NCI-H128 (cell line): ENCODE data around the gene EFL1.
"Not testable (repeated sequence)": the region's sequence is repeated elsewhere in the genome, so short reads cannot be mapped to it uniquely, and the experiment has no call there.

Experiments used
- DNase-seq: peaks from one replicate; lab custom pipeline; 2025; ENCODE audit not compliant: unreplicated experiment; lab: John Stamatoyannopoulos, UW

Gene EFL1

GRCh38 chr15:82282386-82282785 is 19.9 kb upstream of the EFL1 start:
- not testable (repeated sequence) for DNase-seq

- DNase-seq, result not testable (repeated sequence)
Observed at GRCh38 chr15:82281276-82281675, 18.7 kb upstream of the EFL1 start.

GRCh38 chr15:82275410-82275809 is 12.9 kb upstream of the EFL1 start:
- no peak for DNase-seq

DNA sequence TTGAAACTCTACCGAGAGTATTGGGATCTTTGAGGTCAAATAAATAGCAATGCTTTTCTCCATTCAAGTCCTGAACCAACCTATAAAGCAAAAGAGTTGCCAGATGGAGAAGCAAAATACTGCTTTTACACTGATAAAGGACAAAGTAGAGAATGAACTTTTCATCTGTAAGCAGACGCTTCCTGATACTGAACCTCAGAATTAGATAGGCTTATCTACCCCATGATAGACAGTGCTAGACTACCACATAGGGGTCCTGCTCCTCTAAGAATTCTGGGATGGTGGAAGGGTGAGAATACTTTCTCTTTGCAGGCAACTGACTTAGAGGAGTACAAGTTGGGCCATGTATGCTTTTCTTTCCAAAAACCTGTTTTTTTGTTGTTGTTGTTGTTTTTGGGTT is 9.6 kb upstream of the EFL1 start:
- DNase-seq, result no peak

DNA sequence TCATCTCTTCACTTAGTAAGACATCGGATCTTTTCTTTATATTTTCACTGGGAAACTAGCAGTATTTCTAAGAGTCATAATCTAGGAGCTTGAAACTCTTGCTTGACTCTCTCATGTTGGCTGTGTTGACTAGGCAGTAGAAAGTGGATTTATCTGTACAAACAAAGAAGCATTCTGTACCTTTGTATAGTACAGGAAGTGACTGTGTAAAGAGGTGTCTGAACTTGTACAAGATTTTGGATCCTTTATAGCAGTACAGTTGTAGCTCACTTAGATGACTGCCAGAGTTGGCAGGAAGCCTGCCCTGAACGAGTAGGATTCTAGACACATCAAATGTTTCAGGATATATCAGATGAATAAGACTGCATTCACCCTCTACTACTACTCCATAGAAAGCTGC is 5.9 kb upstream of the EFL1 start:
- DNase-seq, result not testable (repeated sequence)

- not testable (repeated sequence) for DNase-seq
Observed at GRCh38 chr15:82267137-82267536, 4.6 kb upstream of the EFL1 start.

GRCh38 chr15:82263350-82263749 is 816 bp upstream of the EFL1 start:
- DNase-seq, result no peak

- not testable (repeated sequence) for DNase-seq
Observed at GRCh38 chr15:82261566-82262421, 740 bp downstream of the EFL1 start.

DNA sequence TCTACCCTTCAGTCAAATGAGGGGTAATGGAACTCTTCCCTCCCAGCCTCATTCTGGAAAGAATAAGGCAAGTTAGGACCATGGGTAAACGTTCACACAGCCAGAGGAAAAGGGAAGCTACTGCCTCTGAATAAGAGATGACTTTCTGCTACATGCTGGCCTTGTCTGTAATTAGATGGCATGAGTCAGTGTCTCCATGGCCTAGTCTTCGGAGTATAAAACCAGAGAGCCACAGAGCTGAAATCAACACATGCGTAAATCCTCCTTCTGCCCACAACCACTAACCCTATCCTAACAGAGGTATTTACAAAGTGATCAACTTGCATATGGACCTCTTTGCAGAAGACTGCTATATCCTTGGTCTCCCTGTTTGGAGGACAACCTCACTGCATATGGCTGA is 14.3 kb downstream of the EFL1 start:
- not testable (repeated sequence) for DNase-seq

DNA sequence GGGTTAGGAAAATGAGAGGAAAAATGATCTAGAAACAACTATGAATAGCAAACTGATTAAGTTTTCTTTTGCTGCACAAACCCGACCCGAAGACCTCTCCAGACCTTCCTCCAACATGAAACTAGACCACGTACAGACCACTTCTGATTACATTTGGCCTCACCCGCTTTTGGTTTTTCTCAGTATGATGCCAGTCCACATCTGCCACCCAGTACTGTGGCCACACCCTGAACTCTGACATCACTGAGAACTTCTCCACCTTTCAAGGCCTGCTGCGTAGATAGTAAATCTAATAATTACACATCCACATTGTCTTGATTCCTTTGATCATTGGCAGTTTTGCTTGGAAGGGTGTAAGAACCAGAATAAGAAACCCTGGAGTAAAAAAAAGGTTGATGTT is 16.6 kb downstream of the EFL1 start:
- DNase-seq, result not testable (repeated sequence)

- not testable (repeated sequence) for DNase-seq
Observed at GRCh38 chr15:82243644-82244043, 18.9 kb downstream of the EFL1 start.

DNA sequence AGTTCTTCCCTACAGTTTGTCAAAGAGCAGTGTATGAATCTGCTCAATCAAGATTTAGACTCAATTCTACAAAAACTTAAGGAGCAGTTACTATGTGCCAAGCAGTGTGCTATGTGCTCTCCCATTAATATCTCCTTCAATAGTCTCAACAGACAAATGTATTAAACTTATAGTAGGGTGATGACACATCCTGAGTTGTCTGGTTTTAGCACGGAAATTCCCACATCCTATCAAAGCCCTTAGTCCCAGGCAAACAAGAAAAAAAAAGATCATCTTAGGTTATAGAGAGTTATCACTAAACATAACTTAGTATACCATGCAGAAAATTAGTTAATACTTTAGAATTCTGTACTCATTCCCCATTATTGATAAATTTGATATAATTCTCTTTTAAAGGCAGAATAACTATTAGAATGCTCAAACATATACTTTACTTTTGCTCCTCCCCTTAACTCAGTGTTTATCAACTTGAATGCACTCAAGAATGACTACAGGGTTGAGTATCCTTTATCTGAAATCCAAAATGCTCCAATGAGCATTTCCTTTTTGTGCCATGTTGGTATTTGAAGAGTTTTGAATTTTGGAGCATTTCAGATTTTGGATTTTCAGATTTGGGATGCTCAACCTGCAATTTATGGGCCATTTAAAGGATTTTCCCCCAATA is 20.6 kb downstream of the EFL1 start:
- DNase-seq, result not testable (repeated sequence)

GRCh38 chr15:82239685-82240391 is 22.7 kb downstream of the EFL1 start:
- no peak for DNase-seq

GRCh38 chr15:82237944-82238534 is 24.5 kb downstream of the EFL1 start:
- DNase-seq, result not testable (repeated sequence)

- no peak for DNase-seq
Observed at GRCh38 chr15:82231842-82232241, 30.7 kb downstream of the EFL1 start.

DNA sequence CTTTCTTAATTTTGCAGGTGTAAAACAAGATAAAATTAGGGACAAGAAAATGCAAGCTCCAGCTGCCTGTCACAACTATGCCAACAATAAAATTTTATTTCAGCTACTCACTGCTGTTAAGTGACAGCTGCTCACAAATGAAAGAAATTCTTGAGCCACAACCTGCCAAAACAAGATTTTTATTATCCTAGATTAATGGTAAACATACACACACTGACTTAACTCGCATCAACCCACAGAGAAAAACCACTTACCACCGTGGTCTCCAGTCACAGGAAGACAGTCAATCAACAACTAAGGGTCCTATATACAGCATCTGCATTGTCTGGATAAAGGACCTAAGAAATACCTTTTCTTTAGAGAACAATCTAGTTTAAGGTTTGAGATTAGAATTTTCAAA is 31.3 kb downstream of the EFL1 start:
- DNase-seq, result no peak

DNA sequence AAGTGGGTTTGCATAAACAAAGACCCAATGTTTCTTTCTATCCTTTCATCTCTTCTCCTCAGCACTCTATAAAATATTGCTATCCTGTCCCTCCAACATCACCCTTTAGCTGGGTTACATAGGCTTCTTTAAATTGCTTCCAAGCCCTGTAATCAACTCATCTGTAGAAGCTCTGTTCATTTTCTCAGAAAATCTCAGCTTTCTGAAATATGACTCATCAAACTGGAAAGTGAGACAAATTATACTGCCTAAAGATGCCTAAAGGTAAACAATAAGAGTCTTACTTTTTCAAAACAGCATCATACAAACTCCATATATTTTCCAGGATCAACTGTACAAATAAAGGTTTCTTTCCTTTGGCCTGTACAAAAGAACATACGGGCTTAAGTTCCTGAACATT is 33.8 kb downstream of the EFL1 start:
- no peak for DNase-seq

GRCh38 chr15:82221535-82221934 is 41.0 kb downstream of the EFL1 start:
- DNase-seq, result not testable (repeated sequence)

DNA sequence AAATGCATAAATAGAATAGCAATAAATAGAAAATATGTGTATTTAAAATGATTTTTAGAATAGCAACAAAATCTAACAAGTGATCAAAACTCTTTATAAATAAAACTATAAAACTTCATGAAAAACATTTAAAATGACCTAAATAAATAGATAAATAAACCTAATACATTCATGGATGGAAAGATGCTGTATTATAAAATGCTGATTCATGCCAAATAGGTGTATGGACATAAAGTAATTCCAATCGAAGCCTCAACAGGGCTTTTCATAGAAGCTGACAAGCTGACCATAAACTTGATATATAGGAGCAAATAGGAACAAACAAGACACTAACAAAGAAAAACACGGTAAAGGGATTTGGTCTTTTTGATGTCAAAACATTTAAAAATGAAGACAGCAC is 46.4 kb downstream of the EFL1 start:
- DNase-seq, result not testable (repeated sequence)

DNA sequence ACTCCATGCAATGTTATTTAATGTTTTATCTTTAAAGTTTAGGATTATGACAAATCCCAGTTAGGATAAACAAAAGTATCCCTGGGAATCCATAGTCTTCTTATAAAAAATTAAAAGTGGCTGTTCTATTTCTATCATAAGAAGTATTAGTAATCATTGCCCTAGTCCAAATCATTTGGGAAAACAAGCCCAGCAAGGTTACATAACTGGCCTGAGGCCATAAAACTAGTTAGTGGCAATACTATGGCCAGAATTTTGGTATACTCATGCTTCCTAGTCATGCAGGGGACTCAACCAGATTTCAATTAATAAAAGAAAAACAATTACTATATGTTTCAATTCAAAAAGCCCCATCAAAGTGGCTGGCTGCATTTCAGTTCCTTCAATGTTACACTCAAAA is 50.3 kb downstream of the EFL1 start:
- not testable (repeated sequence) for DNase-seq

DNA sequence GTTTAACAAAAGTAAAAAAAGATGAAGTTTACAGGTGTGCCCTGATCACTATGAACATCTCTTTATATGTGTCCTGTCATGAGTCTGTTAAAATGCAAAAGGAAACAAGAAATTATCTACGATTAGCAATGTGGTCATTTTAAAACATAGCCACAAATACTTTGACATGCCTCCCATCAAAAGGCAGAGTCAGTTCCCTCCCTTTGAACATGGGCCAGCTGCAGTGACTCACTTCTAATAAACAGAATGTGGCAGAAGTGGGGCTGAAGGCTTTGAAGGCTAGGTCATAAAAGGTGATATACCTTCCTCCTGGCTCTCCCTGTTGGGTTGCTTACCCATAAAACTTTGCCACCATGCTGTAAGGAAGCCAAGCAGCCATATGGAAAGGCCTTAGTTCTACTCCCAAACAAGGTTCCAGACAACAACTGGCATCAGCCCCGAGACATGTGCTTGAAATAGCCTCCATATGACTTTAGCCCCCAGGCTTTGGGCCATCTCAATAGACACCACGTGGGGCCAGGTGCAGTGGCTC is 52.4 kb downstream of the EFL1 start:
- DNase-seq, result not testable (repeated sequence)
